Femur (tissue), 1 donor: ENCODE results near the gene TWF2.
A peak's percentile ranks its signal among the peaks of the same experiment; 100 is the strongest.

Source experiments
- DNase-seq: peaks from one replicate; pipeline ENCODE4 v3.0.0-alpha.2; 2017

The TWF2 gene

DNA sequence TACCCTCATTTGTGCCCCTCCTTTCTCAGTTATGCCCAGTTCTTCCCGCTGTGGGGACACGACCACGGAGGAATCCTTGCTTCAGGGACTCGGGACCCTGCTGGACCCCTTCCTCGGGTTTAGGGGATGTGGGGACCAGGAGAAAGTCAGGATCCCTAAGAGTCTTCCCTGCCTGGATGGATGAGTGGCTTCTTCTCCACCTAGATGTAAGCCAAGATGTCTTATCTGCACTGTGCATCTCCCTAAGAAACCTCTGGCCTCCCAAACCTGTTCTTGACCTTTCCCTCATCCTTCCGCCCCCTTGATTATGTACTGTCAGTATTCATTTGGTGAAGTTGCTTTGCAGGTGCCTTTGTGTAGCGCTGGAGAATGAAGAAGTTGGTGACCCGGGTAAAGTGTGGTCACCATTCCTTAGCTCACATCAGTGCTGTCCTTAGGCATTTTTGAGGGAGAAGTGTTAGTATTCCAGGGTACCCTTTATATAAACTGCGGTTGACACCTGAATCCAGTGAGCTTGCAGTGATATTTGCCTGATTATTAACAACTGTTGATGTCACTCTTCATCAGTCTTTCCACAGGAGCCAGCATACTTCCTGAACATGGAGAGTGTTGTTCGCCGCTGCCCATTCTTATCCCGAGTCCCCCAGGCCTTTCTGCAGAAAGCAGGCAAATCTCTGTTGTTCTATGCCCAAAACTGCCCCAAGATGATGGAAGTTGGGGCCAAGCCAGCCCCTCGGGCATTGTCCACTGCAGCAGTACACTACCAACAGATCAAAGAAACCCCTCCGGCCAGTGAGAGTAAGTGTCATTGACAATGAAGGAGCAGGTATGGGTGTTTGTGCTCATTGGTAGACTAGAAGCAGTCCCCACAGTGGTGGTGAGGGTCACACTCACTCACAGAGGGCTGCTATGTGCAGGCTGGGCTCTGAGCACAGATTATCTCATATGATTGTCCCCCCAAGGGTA, 40.0 kb downstream of the TWF2 start:
- no peak for DNase-seq

DNA sequence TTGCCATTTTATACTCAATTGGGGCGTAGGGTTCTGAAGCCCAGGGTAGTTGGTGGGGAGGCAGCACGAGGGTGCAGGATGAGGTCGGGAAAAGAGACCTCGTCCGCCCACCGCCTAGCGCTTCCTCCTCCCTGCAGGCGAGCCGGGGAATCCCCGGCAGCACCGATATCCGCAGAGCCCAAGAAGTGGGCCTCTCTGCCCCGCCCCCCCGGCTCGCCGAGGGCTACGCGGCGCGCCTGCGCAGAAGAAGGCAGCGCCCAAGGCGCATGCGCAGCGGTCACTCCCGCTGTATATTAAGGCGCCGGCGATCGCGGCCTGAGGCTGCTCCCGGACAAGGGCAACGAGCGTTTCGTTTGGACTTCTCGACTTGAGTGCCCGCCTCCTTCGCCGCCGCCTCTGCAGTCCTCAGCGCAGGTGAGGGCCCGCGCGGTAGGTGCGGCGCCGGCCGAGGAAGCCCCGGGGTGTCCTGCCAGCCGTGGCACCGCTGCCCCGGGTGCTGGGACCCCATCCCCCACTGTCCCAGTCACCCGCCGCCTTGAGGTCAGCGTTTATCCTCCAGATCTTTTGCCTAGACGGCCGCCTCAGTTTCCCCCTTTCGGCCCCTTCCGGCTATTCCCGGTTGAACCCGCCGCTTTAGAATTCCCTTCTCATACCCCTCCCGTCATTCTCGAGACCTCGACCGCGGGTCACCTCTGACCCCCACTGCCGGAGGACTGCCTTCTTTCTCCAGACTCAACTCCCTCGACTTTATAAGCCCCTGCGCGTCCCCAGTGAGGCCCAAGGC, 40.9 kb downstream of the TWF2 start, which contains the start of gene ALAS1:
ALAS1 (plus strand) TSS at position 319 of the 784 bp plus-strand sequence. CDS start 1,082 bp downstream, outside the sequence.
- DNase-seq = peak; percentile 96

- DNase-seq = no peak
Observed at GRCh38 chr3:52197499-52197841, 41.5 kb downstream of the TWF2 start.

DNA sequence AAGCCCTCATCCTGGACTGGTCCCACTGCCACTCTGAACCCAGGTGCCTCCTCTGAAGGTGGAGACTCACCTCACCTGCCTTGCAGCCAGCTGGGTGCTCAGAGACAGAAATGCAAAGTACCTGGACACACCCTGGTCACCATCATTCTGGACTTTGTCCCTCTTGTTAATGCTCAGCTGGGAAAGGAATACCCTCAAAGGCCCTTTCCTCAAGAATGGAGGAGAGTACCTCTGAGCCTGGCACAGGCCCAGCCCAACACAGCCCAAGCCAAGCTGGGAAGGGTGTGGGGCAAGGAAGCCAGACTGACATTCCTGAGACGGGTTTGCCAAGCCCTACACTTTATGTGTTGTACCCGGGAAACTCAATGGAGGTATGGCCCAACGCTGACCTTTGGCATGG, 42.0 kb downstream of the TWF2 start:
- peak; percentile 31 for DNase-seq

DNA sequence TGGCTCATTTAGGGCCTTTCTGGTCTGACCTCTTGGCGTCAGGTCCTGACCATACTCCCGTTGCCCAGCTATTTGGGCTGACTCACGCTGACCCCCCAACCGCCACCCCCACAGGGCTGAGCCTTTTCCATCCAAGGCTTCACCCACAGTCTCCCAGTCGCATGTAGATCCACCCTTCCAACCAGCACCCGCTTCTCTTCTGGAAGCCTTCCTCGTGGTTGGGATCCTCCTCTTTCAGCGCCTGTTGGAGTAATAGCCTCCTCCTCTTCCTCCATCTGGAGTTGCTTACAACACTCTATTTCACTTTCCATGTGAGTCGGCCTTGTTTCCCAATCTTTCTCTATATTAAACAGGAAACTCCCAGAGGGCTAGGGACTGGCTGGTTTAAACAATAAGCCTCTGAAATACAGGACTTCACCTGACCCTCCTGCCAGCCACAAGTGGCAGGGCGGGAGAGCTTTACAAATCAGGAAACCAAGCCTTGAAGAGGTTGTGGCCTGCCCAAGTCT, 43.1 kb downstream of the TWF2 start:
- peak; percentile 20 for DNase-seq

GRCh38 chr3:52195291-52195597, 43.7 kb downstream of the TWF2 start:
- DNase-seq = no peak

DNA sequence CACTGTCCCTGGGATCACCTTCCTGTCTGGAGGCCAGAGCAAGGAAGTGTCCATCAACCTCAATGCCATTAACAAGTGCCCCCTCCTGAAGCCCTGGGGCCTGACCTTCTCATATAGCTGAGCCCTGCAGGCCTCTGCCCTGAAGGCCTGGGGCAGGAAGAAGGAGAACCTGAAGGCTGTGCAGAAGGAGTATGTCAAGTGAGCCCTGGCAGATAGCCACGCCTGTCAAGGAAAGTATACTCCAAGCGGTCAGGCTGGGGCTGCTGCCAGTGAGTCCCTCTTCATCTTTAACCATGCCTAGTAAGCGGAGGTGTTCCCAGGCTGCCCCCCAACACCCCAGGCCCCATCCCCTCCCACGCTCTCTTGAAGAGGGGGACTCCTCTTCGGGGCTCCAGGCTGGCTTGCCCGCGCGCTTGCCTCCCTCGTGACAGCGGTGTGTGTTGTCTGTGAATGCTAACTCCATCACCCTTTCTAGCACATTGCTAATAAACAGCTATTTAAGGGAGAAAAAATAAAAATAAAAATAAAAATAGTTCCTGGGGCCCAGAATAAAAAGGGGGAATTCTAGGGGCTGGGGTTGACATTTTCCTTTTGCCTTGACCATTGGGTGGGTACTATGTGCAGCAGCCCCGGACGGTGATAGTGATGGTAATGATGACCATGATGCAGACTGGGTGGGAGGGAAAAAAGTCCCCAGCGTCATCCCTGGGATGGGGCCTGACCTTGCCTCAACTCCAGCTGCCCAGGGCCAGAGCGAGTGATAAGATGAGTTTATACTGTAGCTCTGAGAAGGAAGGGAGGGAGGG, 44.3 kb downstream of the TWF2 start:
- peak; percentile 29 for DNase-seq

GRCh38 chr3:52193065-52193464, 45.9 kb downstream of the TWF2 start:
- DNase-seq = peak; percentile 54

- DNase-seq = no peak
Observed at GRCh38 chr3:52191663-52192062, 47.3 kb downstream of the TWF2 start.

GRCh38 chr3:52190294-52191074, 48.5 kb downstream of the TWF2 start:
- peak; percentile 74 for DNase-seq

DNA sequence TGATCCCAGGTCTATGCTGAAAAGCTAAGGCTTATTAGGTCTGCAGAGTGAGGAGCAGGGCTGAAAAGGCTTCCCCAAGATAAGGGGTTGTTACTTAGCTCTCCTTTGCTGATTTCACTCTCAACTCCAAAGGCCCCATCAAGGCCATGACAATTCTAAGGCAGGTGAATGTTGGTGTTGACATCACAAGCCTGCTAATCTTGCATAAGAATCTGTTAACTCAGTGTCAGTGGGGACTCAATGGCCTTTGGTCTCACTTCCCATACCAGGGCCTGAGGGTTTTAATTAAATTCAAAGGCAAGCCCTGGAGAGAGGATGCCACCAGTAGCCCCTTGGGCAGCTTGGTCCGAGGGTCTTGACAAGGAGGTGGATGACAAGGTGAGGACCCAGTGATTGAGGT, 50.4 kb downstream of the TWF2 start:
- DNase-seq = no peak

DNA sequence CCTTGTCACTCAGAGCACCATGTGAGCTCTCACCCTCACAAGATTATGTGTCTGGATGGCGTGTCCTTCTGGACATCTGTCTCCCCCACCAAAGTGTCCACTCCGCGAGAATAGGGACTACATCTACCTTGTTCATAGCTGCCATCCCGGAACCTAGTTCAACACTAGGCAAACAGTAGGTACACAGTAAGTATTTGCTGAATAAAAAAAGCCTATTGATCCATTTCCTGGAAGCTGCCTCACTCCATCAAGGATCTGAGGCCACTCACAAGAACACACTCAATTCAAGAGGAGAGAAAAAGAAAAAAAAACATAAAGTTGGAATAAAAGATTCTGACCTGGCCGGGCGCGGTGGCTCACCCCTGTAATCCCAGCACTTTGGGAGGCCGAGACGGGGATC, 52.2 kb downstream of the TWF2 start:
- no peak for DNase-seq

GRCh38 chr3:52185837-52186236, 53.1 kb downstream of the TWF2 start:
- no peak for DNase-seq

DNA sequence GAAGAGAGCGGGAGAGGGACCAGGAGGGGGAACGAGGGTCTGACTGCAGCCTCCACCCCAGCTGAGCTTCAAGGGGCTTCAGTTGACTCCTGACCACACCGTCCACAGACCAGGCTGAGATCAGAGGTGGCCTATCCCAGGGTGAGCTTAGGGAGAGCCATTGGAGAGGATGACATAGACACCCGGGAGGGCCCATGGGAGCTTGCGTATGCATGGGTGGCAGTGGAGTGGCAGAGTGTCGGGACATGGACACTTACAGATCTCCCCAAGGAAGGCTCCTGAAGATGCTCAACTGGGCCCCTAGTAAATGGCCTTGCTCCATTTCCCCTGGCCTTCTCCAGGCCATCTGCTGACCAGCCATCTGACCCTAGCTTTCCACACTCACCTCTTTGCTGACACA, 53.6 kb downstream of the TWF2 start:
- no peak for DNase-seq

- DNase-seq = no peak
Observed at GRCh38 chr3:52184690-52185089, 54.3 kb downstream of the TWF2 start.

- no peak for DNase-seq
Observed at GRCh38 chr3:52183786-52184445, 55.0 kb downstream of the TWF2 start.

DNA sequence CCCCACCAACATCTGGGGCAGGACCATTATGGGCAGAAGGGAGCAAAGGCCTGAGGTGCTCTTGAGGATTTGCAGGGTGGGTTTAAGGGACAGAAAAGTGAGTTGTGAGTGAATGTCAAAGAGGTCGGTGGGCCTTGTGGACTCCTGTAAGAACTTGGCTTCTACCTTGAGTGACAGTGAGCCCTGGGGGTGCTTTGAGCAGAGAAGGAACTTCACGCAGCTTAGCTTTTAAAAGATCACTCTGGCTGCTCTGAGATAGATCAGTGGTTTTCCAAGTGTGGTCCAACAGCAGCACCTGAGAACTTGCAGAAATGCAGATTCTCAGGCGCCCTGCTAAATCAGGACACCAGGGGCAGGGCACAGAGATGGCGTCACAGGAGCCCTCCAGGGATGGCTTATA, 56.3 kb downstream of the TWF2 start:
- DNase-seq = no peak

DNA sequence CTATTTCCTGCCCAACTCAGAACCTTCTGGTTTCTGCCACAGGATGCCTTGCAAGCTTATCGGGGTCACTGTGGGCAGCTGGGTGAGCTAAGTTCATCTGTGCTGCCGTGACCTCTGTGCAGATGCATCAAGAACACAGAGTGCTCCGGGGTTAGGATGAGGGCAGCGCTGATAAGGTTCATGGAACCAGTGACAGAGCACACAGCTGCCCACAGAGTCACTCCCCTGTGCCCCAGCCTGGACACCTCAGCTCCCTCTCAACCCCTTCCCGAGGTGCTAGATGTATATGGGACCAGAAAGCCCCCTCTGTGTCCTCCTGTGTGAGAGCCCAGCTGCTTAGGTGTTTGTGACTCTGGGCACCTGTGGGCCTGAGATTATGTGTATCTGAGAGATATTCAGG, 56.8 kb downstream of the TWF2 start:
- DNase-seq = no peak

DNA sequence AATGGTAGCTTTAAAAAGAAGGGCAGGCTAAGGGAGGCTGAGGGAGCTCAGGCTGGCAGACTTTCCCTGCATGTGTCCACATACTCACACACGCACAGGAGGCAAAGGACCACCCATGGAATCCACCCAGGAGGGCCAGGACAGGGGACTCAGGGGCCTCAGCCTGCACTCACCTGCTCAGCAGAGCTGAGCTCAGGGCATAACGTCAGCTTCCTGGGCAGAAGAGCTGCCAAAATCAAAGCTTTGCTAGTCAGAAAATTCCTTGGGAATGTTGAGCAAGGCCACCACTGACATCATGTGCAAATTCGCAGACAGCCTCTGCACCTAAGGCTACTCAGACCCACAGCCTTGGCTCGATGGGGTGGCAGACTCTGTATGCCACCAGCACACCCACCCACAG, 57.4 kb downstream of the TWF2 start:
- no peak for DNase-seq
